KMS-11 (cell line): ENCODE data around the gene KCNA2.

Experiments
- H2AFZ ChIP-seq: fragments of 200-600 bp; sonication (generic); 2 replicates; pipeline ENCODE4 v1.6.1; 2016; ENCODE audit warnings: antibody characterized with exemption, mixed run types, low read depth
- H3K27ac ChIP-seq: fragments of 200-600 bp; sonication (generic); 2 replicates; pipeline ENCODE4 v1.6.1; 2016; ENCODE audit warnings: mild to moderate bottlenecking, mixed run types
- H3K27me3 ChIP-seq: fragments of 200-600 bp; sonication (generic); 2 replicates; pipeline ENCODE4 v1.6.1; 2017; ENCODE audit warnings: mild to moderate bottlenecking, low read depth, mixed run types, moderate library complexity; ENCODE audit not compliant: insufficient read depth
- H3K36me3 ChIP-seq: fragments of 200-600 bp; sonication (generic); 2 replicates; pipeline ENCODE4 v1.6.1; 2017; ENCODE audit warnings: mild to moderate bottlenecking, mixed run types; ENCODE audit not compliant: insufficient read depth
- H3K4me1 ChIP-seq: fragments of 200-600 bp; sonication (generic); 2 replicates; pipeline ENCODE4 v1.6.1; 2016; ENCODE audit warnings: mild to moderate bottlenecking, low read depth, mixed run types; ENCODE audit not compliant: poor library complexity, severe bottlenecking
- H3K4me2 ChIP-seq: fragments of 200-600 bp; sonication (generic); 2 replicates; pipeline ENCODE4 v1.7.0; 2016; ENCODE audit warnings: mild to moderate bottlenecking, mixed run types
- H3K4me3 ChIP-seq: fragments of 200-600 bp; sonication (generic); IDR thresholded peaks from 2 replicates; pipeline ENCODE4 v1.6.1; 2017; ENCODE audit warnings: low read depth, low read length, mixed read lengths; ENCODE audit not compliant: insufficient read depth
- H3K79me2 ChIP-seq: fragments of 200-600 bp; sonication (generic); 2 replicates; pipeline ENCODE4 v1.6.1; 2016; ENCODE audit warnings: low read depth, mixed run types; ENCODE audit not compliant: insufficient read depth
- H3K9ac ChIP-seq: fragments of 200-600 bp; sonication (generic); 2 replicates; pipeline ENCODE4 v1.6.1; 2016; ENCODE audit warnings: mild to moderate bottlenecking, mixed run types
- H4K20me1 ChIP-seq: fragments of 200-600 bp; sonication (generic); 2 replicates; pipeline ENCODE4 v1.6.1; 2016; ENCODE audit warnings: mild to moderate bottlenecking, mixed run types; ENCODE audit not compliant: insufficient read depth
- TF ChIP-seq, protein P1 (sequence below): fragments of 200-600 bp; sonication (generic); conservative IDR thresholded peaks from 2 replicates; pipeline ENCODE4 v1.6.1; 2017; ENCODE audit warnings: low read depth, mild to moderate bottlenecking, antibody characterized with exemption, low read length, moderate library complexity, mixed read lengths

The KCNA2 gene

DNA sequence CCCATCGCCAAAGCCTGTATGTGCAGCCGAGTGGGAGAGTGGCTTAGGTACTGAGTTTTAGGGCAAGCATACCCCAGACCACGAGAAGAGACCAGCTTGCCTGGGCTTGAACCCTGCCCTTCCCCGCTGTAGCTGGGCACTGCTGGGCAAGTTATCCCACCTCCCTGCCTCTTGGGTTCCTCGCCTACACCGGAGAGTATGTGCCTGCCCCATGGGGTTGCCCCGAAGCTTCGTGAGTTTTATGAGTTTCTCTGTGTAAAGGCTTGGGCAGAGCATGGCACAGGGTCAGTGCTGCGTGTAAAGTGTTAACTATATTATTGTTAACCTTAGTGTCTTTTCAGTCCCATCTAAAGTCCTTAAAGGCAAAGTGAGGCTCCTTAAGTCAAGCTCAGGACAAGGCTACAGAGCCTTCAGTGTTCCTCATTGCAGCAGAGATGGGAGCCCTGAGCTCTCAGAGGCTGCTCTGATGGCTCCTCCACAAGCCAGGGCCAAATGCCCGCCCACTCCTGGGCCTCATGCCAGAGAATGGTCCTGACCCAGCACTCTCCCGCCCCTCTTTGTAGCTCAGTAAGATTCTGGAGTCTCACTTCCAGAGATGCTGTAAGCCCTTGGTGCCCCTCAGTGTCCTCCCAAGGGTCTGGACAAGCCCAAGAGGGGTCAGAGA, 50.2 kb downstream of the KCNA2 start:
- TF ChIP-seq, protein P1, sequence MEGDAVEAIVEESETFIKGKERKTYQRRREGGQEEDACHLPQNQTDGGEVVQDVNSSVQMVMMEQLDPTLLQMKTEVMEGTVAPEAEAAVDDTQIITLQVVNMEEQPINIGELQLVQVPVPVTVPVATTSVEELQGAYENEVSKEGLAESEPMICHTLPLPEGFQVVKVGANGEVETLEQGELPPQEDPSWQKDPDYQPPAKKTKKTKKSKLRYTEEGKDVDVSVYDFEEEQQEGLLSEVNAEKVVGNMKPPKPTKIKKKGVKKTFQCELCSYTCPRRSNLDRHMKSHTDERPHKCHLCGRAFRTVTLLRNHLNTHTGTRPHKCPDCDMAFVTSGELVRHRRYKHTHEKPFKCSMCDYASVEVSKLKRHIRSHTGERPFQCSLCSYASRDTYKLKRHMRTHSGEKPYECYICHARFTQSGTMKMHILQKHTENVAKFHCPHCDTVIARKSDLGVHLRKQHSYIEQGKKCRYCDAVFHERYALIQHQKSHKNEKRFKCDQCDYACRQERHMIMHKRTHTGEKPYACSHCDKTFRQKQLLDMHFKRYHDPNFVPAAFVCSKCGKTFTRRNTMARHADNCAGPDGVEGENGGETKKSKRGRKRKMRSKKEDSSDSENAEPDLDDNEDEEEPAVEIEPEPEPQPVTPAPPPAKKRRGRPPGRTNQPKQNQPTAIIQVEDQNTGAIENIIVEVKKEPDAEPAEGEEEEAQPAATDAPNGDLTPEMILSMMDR: no peak
- Histone ChIP-seq H3K4me2 (no peak overlapping the region), H3K79me2 (no peaks in the 10 kb centered on the region), H3K27me3 (no peaks in the 10 kb centered on the region; the same call in 1 of the 2 replicates), H3K36me3 (no peaks in the 10 kb centered on the region), H3K4me1 (no peaks in the 10 kb centered on the region), H2AFZ (no peak overlapping the region), H3K4me3 (no peak overlapping the region), H3K9ac (no peak overlapping the region), H4K20me1 (no peaks in the 10 kb centered on the region), H3K27ac (no peak overlapping the region)

DNA sequence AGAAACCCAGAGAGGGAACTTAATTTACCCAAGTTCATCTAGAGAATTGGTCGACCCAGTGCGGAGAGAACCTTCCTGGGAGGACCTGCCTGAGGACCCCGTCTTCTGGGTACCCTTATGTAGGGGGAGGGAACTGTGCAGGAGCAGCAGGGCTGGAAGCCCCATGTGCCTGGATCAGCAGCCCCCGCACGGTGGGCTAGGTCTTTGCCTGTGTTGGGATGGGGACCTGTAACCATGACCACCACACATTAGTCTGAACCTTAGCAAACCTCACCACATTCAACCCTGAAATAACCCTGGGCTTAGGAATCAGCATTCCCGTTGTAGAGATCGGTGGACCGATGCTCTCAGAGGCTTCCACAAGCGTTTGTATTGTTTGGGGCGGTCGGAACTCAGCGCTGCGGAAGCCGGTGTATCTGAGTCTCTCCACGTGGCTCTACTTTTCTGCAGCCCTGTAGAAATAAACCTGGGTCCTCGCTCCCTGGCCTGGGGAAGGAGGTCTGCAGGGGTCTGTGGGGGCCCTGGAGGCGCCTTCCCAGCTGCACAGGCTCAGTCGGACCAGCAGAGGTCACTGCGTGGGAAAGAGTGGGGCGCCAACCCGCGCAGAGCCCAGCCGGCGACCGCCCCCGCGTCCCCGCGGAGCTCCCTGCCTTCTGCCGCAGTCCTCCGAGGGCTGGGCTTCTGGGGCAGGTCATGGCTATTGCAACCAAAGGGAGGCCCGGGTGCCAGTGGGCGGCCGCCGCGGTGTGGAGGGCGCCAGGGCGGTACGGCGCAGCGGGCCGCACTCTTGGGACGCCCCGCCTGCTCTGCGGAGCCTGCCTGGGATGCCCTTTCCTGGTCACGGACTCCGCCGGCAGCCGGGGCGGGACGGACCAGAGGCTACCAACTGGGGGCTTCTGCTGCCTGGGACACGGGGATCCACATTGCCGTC, 51.0 kb downstream of the KCNA2 start:
- Histone ChIP-seq H3K36me3 (no peaks in the 10 kb centered on the region), H3K4me2 (no peak overlapping the region), H4K20me1 (no peaks in the 10 kb centered on the region), H3K79me2 (no peaks in the 10 kb centered on the region), H3K4me1 (no peaks in the 10 kb centered on the region), H3K4me3 (no peak overlapping the region), H3K27me3 (no peaks in the 10 kb centered on the region; the same call in 1 of the 2 replicates), H2AFZ (no peak overlapping the region), H3K27ac (no peak overlapping the region), H3K9ac (no peak overlapping the region)
- TF ChIP-seq, protein P1: no peak

DNA sequence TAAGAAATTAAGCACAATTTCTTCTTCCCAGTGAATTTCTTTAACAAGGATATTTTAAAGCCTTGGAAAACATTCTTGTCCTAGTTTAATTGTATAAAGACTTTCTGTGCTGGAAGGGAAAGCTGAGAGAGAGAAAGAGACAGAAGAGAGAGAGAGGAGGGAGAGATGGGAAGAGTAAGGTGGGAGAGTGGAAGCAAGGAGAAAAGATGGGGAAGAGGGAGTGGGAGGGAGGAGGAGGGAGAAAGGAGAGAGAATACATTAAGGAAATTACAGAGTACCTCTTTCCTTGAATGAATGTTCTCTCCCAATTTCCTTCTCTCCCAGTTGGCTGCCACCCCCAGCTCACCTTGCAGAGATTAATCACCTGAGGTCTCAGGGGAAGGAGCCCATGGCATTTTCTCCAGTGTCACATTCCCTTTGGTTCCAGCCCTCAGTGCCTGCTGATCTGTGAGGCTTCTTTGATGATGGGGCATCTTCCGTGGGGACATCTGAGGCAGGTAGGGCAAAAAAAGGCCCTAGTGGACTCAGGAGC, 54.8 kb downstream of the KCNA2 start:
- Histone ChIP-seq H3K79me2 (no peaks in the 10 kb centered on the region), H4K20me1 (no peaks in the 10 kb centered on the region), H3K27ac (no peak overlapping the region), H3K4me2 (no peak overlapping the region), H3K4me1 (no peaks in the 10 kb centered on the region), H3K36me3 (no peaks in the 10 kb centered on the region), H3K27me3 (no peaks in the 10 kb centered on the region; the same call in 1 of the 2 replicates), H3K4me3 (no peak overlapping the region), H3K9ac (no peak overlapping the region), H2AFZ (no peak overlapping the region)
- TF ChIP-seq, protein P1: no peak

DNA sequence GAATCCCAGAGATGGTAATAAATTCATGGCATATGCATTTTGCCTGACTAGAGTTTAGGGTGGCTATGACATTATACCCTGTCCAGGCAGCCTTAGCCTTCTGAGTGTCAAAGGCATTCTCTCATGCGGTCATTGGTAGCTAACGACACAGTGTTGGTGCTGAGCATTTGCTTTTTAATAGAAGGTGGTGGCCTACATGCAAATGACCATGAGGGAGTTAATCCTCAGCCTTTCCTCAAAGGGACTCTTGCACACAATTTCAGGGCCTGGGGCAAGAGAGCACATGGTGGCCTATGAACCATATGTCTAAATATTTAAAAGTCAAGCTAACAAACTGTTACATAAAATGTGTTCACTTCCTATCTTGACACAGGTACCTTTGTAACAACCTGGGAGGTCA, 56.3 kb downstream of the KCNA2 start:
- Histone ChIP-seq H3K27ac (no peak overlapping the region), H2AFZ (no peak overlapping the region), H3K36me3 (no peaks in the 10 kb centered on the region), H4K20me1 (no peaks in the 10 kb centered on the region), H3K4me2 (no peak overlapping the region), H3K4me1 (no peaks in the 10 kb centered on the region), H3K79me2 (no peaks in the 10 kb centered on the region), H3K27me3 (no peaks in the 10 kb centered on the region; the same call in 1 of the 2 replicates), H3K9ac (no peak overlapping the region), H3K4me3 (no peak overlapping the region)
- TF ChIP-seq, protein P1: no peak
